C4-2B (cell line): ENCODE measurements around the gene TGFBI.

Experiments
- ZFX ChIP-seq: fragments of 450-650 bp; IDR thresholded peaks from 2 replicates; pipeline ENCODE4 v1.6.1; 2017
- TF ChIP-seq, protein P1 (sequence below): fragments of 450-650 bp; conservative IDR thresholded peaks from 2 replicates; pipeline ENCODE4 v1.5.1; 2017; ENCODE audit warnings: mild to moderate bottlenecking

DNA sequence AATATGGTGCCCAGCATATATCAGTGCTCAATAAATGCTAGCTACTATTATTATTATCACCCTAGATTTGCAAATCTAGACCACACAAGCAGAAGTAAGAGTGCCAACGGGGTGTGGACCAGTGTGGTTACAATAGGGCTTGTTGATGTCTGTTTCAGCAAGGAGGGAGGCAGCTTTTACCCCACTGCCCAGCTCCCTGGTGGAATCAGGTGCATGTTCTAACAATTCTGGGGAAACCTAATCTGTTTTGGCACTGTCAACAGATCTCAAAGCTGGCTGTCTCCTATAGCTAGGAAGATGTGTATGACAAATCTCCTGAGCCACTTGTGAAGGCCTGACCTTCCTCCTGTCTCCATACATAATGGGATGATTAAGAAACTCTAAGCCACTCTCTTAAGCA, 5.7 kb downstream of the TGFBI start:
- TF ChIP-seq, protein P1, sequence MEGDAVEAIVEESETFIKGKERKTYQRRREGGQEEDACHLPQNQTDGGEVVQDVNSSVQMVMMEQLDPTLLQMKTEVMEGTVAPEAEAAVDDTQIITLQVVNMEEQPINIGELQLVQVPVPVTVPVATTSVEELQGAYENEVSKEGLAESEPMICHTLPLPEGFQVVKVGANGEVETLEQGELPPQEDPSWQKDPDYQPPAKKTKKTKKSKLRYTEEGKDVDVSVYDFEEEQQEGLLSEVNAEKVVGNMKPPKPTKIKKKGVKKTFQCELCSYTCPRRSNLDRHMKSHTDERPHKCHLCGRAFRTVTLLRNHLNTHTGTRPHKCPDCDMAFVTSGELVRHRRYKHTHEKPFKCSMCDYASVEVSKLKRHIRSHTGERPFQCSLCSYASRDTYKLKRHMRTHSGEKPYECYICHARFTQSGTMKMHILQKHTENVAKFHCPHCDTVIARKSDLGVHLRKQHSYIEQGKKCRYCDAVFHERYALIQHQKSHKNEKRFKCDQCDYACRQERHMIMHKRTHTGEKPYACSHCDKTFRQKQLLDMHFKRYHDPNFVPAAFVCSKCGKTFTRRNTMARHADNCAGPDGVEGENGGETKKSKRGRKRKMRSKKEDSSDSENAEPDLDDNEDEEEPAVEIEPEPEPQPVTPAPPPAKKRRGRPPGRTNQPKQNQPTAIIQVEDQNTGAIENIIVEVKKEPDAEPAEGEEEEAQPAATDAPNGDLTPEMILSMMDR, result no peak
- no peak for TF ChIP-seq ZFX
